ENCODE measurements around the gene ARHGEF12. TPM values are rescaled to one million over a fixed set of nuclear protein-coding genes. Genes with fewer than 3 reads are reported as not detected.

The ARHGEF12 gene
- total RNA-seq, 3 donors from 2014 or later, result 88.2 to 119 (median 114) TPM

DNA sequence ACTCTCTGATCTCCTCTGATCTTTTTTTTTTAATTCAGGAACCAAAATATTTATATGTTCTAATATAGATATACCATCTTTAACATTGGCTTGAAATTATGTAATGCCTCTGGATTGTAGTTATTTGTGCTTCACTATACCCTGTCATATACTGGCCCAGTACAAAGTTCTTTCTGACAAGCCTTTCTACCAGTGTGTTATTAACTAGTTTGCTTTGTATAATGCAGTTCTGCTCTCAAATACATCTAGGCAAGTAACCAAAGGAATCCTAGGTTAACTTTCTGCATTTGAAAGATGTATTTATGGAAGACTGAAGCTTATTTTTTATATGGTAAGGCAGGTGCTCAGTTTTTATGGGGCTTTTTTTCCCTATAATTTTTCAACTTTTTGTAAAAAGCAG, 36.1 kb downstream of the ARHGEF12 start:
- DNase-seq, result no peak
- no peak for TF ChIP-seq CTCF (IDR thresholded peaks at IDR 0.05)
- no peaks in the 10 kb centered on the region for H3K9me3 ChIP-seq
- no peaks in the 10 kb centered on the region for H3K36me3 ChIP-seq (ENCODE audit: low read depth)
- peaks cover 11% of the 10 kb centered on the region for H3K4me1 ChIP-seq (ENCODE audit: low read depth)
- ATAC-seq, result peak; percentile 86
- intact Hi-C loops (cut with DNase I, micrococcal nuclease), result no loop called here
- H3K4me3 ChIP-seq, result no peak overlapping the region

DNA sequence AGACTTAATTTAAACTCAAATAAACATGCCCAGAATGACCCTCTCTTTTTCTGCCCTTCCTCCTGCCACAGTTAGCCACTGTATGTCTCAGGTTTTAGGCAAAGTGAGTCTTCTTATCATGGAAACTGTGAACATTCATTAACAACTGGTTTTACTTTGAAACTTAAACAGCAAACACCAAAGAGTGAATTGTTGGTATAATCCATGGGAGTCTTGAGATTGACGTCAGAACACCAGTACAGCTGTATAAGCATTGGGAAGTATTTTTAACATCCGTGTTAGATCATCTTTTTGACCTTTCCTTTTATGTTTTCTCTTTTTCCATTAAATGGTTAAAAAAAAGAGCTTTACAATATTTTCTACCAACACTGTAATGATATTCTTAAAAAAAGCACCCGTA, 38.9 kb downstream of the ARHGEF12 start:
- Histone ChIP-seq H3K36me3 (ENCODE audit: low read depth) (no peaks in the 10 kb centered on the region), H3K4me3 (no peak overlapping the region), H3K4me1 (ENCODE audit: low read depth) (peaks cover 11% of the 10 kb centered on the region), H3K9me3 (peaks cover 4% of the 10 kb centered on the region)
- ATAC-seq, result no peak
- no peak for TF ChIP-seq CTCF (IDR thresholded peaks at IDR 0.05)
- intact Hi-C loops (cut with DNase I, micrococcal nuclease), result no loop called here
- no peak for DNase-seq

GRCh38 chr11:120376547-120377182, 40.5 kb downstream of the ARHGEF12 start:
- no peak overlapping the region for H3K4me3 ChIP-seq
- H3K9me3 ChIP-seq, result peaks cover 4% of the 10 kb centered on the region
- ATAC-seq, result no peak
- no peak for DNase-seq
- no peaks in the 10 kb centered on the region for H3K36me3 ChIP-seq (ENCODE audit: low read depth)
- intact Hi-C loops (cut with DNase I, micrococcal nuclease), result no loop called here
- no peak for TF ChIP-seq CTCF (IDR thresholded peaks at IDR 0.05)
- peaks cover 9% of the 10 kb centered on the region for H3K4me1 ChIP-seq (ENCODE audit: low read depth)

- Histone ChIP-seq H3K4me1 (ENCODE audit: low read depth) (no peaks in the 10 kb centered on the region), H3K36me3 (ENCODE audit: low read depth) (no peaks in the 10 kb centered on the region), H3K9me3 (peaks cover 4% of the 10 kb centered on the region), H3K4me3 (no peak overlapping the region)
- DNase-seq, result no peak
- intact Hi-C loops (cut with DNase I, micrococcal nuclease), result no loop called here
- ATAC-seq, result no peak
- no peak for TF ChIP-seq CTCF (IDR thresholded peaks at IDR 0.05)
Observed at GRCh38 chr11:120378474-120378873, 42.3 kb downstream of the ARHGEF12 start.

GRCh38 chr11:120381401-120381800, 45.2 kb downstream of the ARHGEF12 start:
- Histone ChIP-seq H3K4me3 (no peak overlapping the region), H3K4me1 (ENCODE audit: low read depth) (no peaks in the 10 kb centered on the region), H3K36me3 (ENCODE audit: low read depth) (no peaks in the 10 kb centered on the region), H3K9me3 (peaks cover 4% of the 10 kb centered on the region)
- intact Hi-C loops (cut with DNase I, micrococcal nuclease), result no loop called here
- no peak for TF ChIP-seq CTCF (IDR thresholded peaks at IDR 0.05)
- ATAC-seq, result no peak
- DNase-seq, result no peak

All from mucosa of descending colon (tissue), 3 donors.